Keratinocyte (primary cell): ENCODE results near the gene HOXA11. TPM values are rescaled to one million over a fixed set of nuclear protein-coding genes. Genes with fewer than 3 reads are reported as not detected.

Experiments used
- DNase-seq: peaks from one replicate; pipeline ENCODE4 v3.0.0-alpha.2; 2011; ENCODE audit warnings: low read depth, missing footprints, low spot score
- FAIRE-seq: peaks from 2 replicates; lab custom pipeline; 2011; peaks lifted over from hg19 to GRCh38; lab: Jason Lieb, UNC
- H2AFZ ChIP-seq: 2 replicates; pipeline ENCODE4 v1.6.0; 2012; ENCODE audit warnings: low read length, control low read depth, inconsistent platforms; ENCODE audit not compliant: control insufficient read depth
- H3K27ac ChIP-seq: 2 replicates; pipeline ENCODE4 v1.5.1; 2011; ENCODE audit warnings: low read length; ENCODE audit not compliant: control insufficient read depth, insufficient read depth
- H3K27me3 ChIP-seq: 3 replicates; pipeline ENCODE4 v1.6.0; 2011; ENCODE audit warnings: low read length; ENCODE audit not compliant: control insufficient read depth, insufficient read depth; ENCODE audit errors: extremely low read depth
- H3K36me3 ChIP-seq, 2 experiments: 2 replicates in 1 of 2; 3 replicates in 1 of 2; pipeline ENCODE4 v1.5.1; 2011; ENCODE audit warnings: low read length in 2 of 2, mild to moderate bottlenecking in 1 of 2; ENCODE audit not compliant: control insufficient read depth in 2 of 2, insufficient read depth in 2 of 2; ENCODE audit errors: extremely low read depth in 1 of 2
- H3K4me1 ChIP-seq: 3 replicates; pipeline ENCODE4 v1.5.1; 2011; ENCODE audit warnings: low read length; ENCODE audit not compliant: control insufficient read depth, insufficient read depth; ENCODE audit errors: extremely low read depth
- H3K4me2 ChIP-seq: 3 replicates; pipeline ENCODE4 v1.6.0; 2011; ENCODE audit warnings: low read depth, low read length; ENCODE audit not compliant: control insufficient read depth, insufficient read depth; ENCODE audit errors: extremely low read depth
- H3K4me3 ChIP-seq, 3 experiments: fragments of 200-600 bp in 1 of 3; sonication (generic) in 1 of 3; 2 replicates in 2 of 3; 3 replicates in 1 of 3; pipeline ENCODE4 v1.5.1; 2011 to 2016; ENCODE audit warnings: low read length in 3 of 3, mild to moderate bottlenecking in 3 of 3, control low read depth in 2 of 3, inconsistent platforms in 1 of 3, low read depth in 1 of 3, mixed read lengths in 1 of 3, mixed run types in 1 of 3, moderate library complexity in 1 of 3; ENCODE audit not compliant: control insufficient read depth in 2 of 3, insufficient read depth in 2 of 3; ENCODE audit errors: extremely low read depth in 1 of 3
- H3K79me2 ChIP-seq: 2 replicates; pipeline ENCODE4 v1.6.0; 2012; ENCODE audit warnings: low read length; ENCODE audit not compliant: control insufficient read depth, insufficient read depth
- H3K9ac ChIP-seq: 3 replicates; pipeline ENCODE4 v1.6.0; 2011; ENCODE audit warnings: low read length; ENCODE audit not compliant: control insufficient read depth, insufficient read depth; ENCODE audit errors: extremely low read depth
- H3K9me1 ChIP-seq: 3 replicates; pipeline ENCODE4 v1.6.0; 2011; ENCODE audit warnings: low read length; ENCODE audit not compliant: control insufficient read depth, insufficient read depth; ENCODE audit errors: extremely low read depth
- H3K9me3 ChIP-seq: 2 replicates; pipeline ENCODE4 v1.5.1; 2012; ENCODE audit warnings: low read depth, low read length; ENCODE audit not compliant: control insufficient read depth
- H4K20me1 ChIP-seq: 3 replicates; pipeline ENCODE4 v1.6.0; 2011; ENCODE audit warnings: low read length; ENCODE audit not compliant: control insufficient read depth, insufficient read depth; ENCODE audit errors: extremely low read depth
- CTCF ChIP-seq, 3 experiments: IDR thresholded peaks in 1 of 3; conservative IDR thresholded peaks in 1 of 3; optimal IDR thresholded peaks in 1 of 3; 2 replicates in 2 of 3; 3 replicates in 1 of 3; pipeline versions ENCODE3 to v1.5.1; 2011; ENCODE audit warnings: low read length in 3 of 3, mild to moderate bottlenecking in 3 of 3, moderate library complexity in 2 of 3, control low read depth in 1 of 3, inconsistent platforms in 1 of 3; ENCODE audit not compliant: insufficient read depth in 2 of 3; ENCODE audit errors: extremely low read depth in 1 of 3
- EZH2 ChIP-seq: IDR thresholded peaks from one replicate; pipeline ENCODE4 v1.6.1; 2012; ENCODE audit warnings: inconsistent platforms, mild to moderate bottlenecking, low read length, moderate library complexity
- dilution Hi-C: fragments of 300-500 bp; cut with MboI; formaldehyde crosslinking; loops from one replicate; pipeline ENCODE4 v1.7.0; 2020; ENCODE audit warnings: low sequenced_read_pairs; ENCODE audit not compliant: extremely low pct_ligation_motif_present
- polyA plus RNA-seq, 5 experiments: library from polyadenylated mRNA; depleted of rRNA in 3 of 5; stranded (reverse) in 3 of 5; stranded (forward) in 1 of 5; unstranded in 1 of 5; fragments of >200 nt; gene quantifications; 1 replicate in 1 of 5; 2 replicates in 3 of 5; 3 replicates in 1 of 5; pipeline versions ENCODE4 v1.2.1 to v1.2.3, GENCODE V29; 2011 to 2012; ENCODE audit warnings: missing spikeins in 2 of 5, low read depth in 1 of 5, low replicate concordance in 1 of 5

HOXA11 gene
- polyA plus RNA-seq, 1 donor (not counting 4 experiments of a cell fraction or from before 2014, with no cell fraction given), result 0.07 TPM

DNA sequence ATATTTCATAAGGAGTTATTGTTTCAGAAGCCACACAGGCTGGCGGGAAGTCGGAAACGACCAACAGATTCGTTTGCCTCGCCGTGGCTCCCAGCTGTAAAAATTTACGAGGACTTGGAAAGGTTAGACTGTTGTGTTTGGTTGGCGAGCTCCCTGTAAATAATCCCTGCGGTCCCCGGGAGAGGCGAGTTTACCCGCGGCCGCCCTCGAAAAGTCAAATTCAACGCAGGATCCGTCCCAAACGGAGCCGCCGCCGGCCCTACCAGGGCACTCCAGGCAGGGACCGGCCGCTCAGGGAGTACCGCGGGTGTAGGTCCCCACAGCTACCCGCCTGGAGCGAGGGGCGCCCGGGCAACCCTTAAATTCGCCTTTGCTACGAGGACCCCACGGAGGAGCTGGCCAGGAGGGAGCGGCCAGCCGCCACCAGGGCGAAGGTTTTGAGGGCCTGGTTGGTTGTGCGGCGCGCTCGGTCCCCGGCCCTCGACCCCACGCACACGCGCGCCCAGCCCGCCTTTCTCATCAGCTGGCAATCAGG, 19.0 kb downstream of the HOXA11 start:
- Histone ChIP-seq H3K27me3 (no peaks in the 10 kb centered on the region), H3K4me3 (peak overlapping the region; percentile 78 to 94 (median 84)), H2AFZ (peak overlapping the region; percentile 95), H3K9me3 (no peaks in the 10 kb centered on the region), H3K9ac (peak overlapping the region; percentile 83), H3K36me3 (peaks cover 4 to 10% of the 10 kb centered on the region in 2 experiments), H3K27ac (peak overlapping the region; percentile 87), H3K4me1 (peaks cover 21% of the 10 kb centered on the region), H3K79me2 (peaks cover 88% of the 10 kb centered on the region), H4K20me1 (no peaks in the 10 kb centered on the region), H3K4me2 (peak overlapping the region; percentile 98), H3K9me1 (no peaks in the 10 kb centered on the region)
- DNase-seq (no peak), FAIRE-seq (no peak)
- TF ChIP-seq EZH2 (no peak), CTCF (optimal IDR thresholded peaks at IDR 0.05 in 1 of 3, IDR thresholded peaks at IDR 0.05 in 1 of 3, conservative IDR thresholded peaks at IDR 0.05 in 1 of 3; ENCODE audit: extremely low read depth in 1 of 3, insufficient read depth in 2 of 3, low read length in 3 of 3) (no peak)
- dilution Hi-C loops, result no loop called here

- H3K79me2 ChIP-seq, result peaks cover 82% of the 10 kb centered on the region
- no peak for TF ChIP-seq EZH2
- no peak for TF ChIP-seq CTCF (optimal IDR thresholded peaks at IDR 0.05 in 1 of 3, IDR thresholded peaks at IDR 0.05 in 1 of 3, conservative IDR thresholded peaks at IDR 0.05 in 1 of 3; ENCODE audit: extremely low read depth in 1 of 3, insufficient read depth in 2 of 3, low read length in 3 of 3)
- no peaks in the 10 kb centered on the region for H3K9me3 ChIP-seq
- DNase-seq, result peak; percentile 79
- H3K4me3 ChIP-seq, result peak within 1 kb of the TSS; percentile 78 to 94 (median 84)
- H4K20me1 ChIP-seq, result no peaks in the 10 kb centered on the region
- peak within 1 kb of the TSS; percentile 98 for H3K4me2 ChIP-seq
- H3K36me3 ChIP-seq, result peaks cover 4 to 10% of the 10 kb centered on the region in 2 experiments
- FAIRE-seq, result peak; percentile 76
- H3K9me1 ChIP-seq, result no peaks in the 10 kb centered on the region
- H2AFZ ChIP-seq, result peak within 1 kb of the TSS; percentile 95
- dilution Hi-C loops, result no loop called here
- peak within 1 kb of the TSS; percentile 87 for H3K27ac ChIP-seq
- H3K9ac ChIP-seq, result peak within 1 kb of the TSS; percentile 83
- H3K4me1 ChIP-seq, result peaks cover 21% of the 10 kb centered on the region
- H3K27me3 ChIP-seq, result no peaks in the 10 kb centered on the region
Observed at GRCh38 chr7:27165089-27165995, 19.7 kb downstream of the HOXA11 start, which contains the start of gene HOXA9. Gene HOXA9 (minus strand): TSS chr7:27165537. CDS start chr7:27165457, 80 bp downstream.
